GM12878 (cell line): ENCODE results near the gene TXNRD3.

Source experiments
- CTCF ChIP-seq, 3 experiments: IDR thresholded peaks in 2 of 3; conservative IDR thresholded peaks in 1 of 3; 2 replicates each; pipeline ENCODE4 v1.5.1; 2011; ENCODE audit warnings: low read depth in 3 of 3, low read length in 3 of 3, mild to moderate bottlenecking in 3 of 3, control low read depth in 2 of 3, moderate library complexity in 2 of 3, inconsistent platforms in 1 of 3, mixed read lengths in 1 of 3; ENCODE audit not compliant: control insufficient read depth in 2 of 3, insufficient read depth in 1 of 3; ENCODE audit errors: extremely low read depth in 1 of 3
- FOS ChIP-seq: IDR thresholded peaks from 3 replicates; pipeline ENCODE4 v1.6.1; 2011; ENCODE audit warnings: borderline replicate concordance; ENCODE audit not compliant: insufficient read length; ENCODE audit errors: extremely low read depth
- IKZF1 ChIP-seq: fragments of 450-650 bp; conservative IDR thresholded peaks from 2 replicates; pipeline ENCODE4 v1.6.1; 2017; ENCODE audit warnings: antibody characterized with exemption, mild to moderate bottlenecking
- KDM1A ChIP-seq: fragments of 200-600 bp; sonication (generic); IDR thresholded peaks from 2 replicates; pipeline ENCODE4 v1.6.1; 2016; ENCODE audit warnings: borderline replicate concordance
- MYC ChIP-seq: IDR thresholded peaks from 2 replicates; pipeline ENCODE4 v1.6.1; 2011; ENCODE audit warnings: mild to moderate bottlenecking, low read length, moderate library complexity, inconsistent platforms; ENCODE audit not compliant: insufficient read depth, insufficient replicate concordance, insufficient read length, severe bottlenecking
- POLR2A ChIP-seq: IDR thresholded peaks from 2 replicates; pipeline ENCODE4 v1.6.1; 2011; ENCODE audit warnings: low read depth, mild to moderate bottlenecking, low read length
- RBBP5 ChIP-seq: fragments of 200-600 bp; sonication (generic); conservative IDR thresholded peaks from 2 replicates; pipeline ENCODE4 v1.6.1; 2016
- SIN3A ChIP-seq: IDR thresholded peaks from 2 replicates; pipeline ENCODE4 v1.6.1; 2012; ENCODE audit warnings: low read depth, low read length, improper control_type of control experiment
- TAF1 ChIP-seq: IDR thresholded peaks from 2 replicates; pipeline ENCODE4 v1.6.1; 2011; ENCODE audit warnings: mild to moderate bottlenecking, low read depth, low read length, borderline replicate concordance
- USF2 ChIP-seq: IDR thresholded peaks from 2 replicates; pipeline ENCODE4 v1.6.1; 2011; ENCODE audit warnings: low read depth, low read length, improper control_type of control experiment, borderline replicate concordance
- ZBTB40 ChIP-seq: fragments of 450-650 bp; IDR thresholded peaks from 2 replicates; pipeline ENCODE4 v1.6.1; 2016; ENCODE audit warnings: mild to moderate bottlenecking, moderate library complexity, borderline replicate concordance

- TF ChIP-seq IKZF1 (no peak), FOS (no peak), KDM1A (no peak), SIN3A (no peak), POLR2A (no peak), ZBTB40 (no peak), MYC (no peak), CTCF (IDR thresholded peaks at IDR 0.05 in 2 of 3, conservative IDR thresholded peaks at IDR 0.05 in 1 of 3; ENCODE audit: control insufficient read depth in 2 of 3, extremely low read depth in 1 of 3, insufficient read depth in 1 of 3, low read depth in 3 of 3, low read length in 3 of 3) (no peak), TAF1 (no peak), USF2 (no peak), RBBP5 (no peak)
Observed at GRCh38 chr3:126557761-126558160, 97.2 kb downstream of the TXNRD3 start.
